DOHH2 (cell line): ENCODE data around the gene PCDHB10.
"Not testable (repeated sequence)": the region's sequence is repeated elsewhere in the genome, so short reads cannot be mapped to it uniquely, and the experiment has no call there.

Experiments used
- CTCF ChIP-seq: fragments of 200-600 bp; sonication (generic); IDR thresholded peaks from one replicate; pipeline ENCODE4 v1.5.1; 2014; ENCODE audit warnings: antibody characterized with exemption, mild to moderate bottlenecking, low read depth, low read length; ENCODE audit not compliant: poor library complexity, severe bottlenecking
- EZH2phosphoT487 ChIP-seq: fragments of 200-600 bp; sonication (generic); IDR thresholded peaks from 2 replicates; pipeline ENCODE4 v1.6.1; 2017; ENCODE audit warnings: borderline replicate concordance, mild to moderate bottlenecking, antibody characterized with exemption, low read length, moderate library complexity, mixed read lengths

GRCh38 chr5:141214583-141214982 lies 22.4 kb downstream of the PCDHB10 start:
- not testable (repeated sequence) for TF ChIP-seq CTCF, EZH2phosphoT487
